IPS-NIHi11 (cell line): ENCODE measurements around the gene NAA40.

Experiments
- DNase-seq: peaks from one replicate; pipeline ENCODE4 v3.0.0; 2012; ENCODE audit warnings: mixed read lengths, low spot score

NAA40 gene

DNA sequence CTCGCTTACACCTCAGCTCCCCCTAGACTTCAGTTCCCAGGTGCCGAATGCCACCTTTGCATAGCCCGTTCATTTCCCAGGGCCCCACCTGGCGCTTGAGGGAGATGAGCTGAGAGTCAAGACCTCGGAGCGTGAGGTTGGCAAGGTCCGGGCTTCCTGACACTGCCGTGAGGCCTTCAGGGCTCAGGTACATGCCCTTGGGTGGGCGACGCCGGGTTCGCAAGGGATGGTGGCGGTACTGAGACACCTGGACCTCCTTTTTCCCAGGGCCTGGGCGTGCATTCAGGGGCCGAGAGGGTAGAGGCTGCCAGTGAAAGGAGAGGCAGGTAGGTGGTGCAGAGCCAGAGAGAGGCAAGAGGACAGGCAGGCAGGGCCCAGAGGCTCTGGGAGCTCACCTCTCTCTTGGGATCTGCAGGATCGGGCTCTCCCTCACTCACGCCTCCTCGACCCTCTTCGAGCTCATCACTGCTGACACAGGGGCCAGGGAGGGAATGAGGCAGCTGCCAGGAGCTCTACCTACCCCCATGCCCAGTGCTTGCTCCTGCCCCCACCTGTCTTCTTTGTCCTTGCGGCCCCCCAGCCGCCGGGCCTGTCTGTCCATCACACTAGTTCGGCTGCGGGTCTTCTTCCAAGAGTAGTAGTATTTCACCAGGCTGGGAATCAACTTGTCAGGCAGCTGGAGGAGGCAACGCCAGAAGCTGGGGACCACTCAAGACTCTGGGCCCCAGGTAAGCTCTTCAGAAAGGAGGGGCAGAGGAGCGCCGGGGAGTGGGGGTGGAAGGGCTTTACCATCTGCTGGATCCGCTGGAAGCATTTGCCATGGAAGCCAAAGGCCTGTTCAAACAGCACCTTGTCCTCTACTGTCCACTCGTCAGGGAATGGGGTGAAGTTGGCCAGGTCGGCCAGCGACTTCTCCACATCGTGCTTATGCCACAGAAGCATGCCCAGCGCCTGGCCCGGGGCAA, 24.7 kb upstream of the NAA40 start:
- DNase-seq, result no peak

DNA sequence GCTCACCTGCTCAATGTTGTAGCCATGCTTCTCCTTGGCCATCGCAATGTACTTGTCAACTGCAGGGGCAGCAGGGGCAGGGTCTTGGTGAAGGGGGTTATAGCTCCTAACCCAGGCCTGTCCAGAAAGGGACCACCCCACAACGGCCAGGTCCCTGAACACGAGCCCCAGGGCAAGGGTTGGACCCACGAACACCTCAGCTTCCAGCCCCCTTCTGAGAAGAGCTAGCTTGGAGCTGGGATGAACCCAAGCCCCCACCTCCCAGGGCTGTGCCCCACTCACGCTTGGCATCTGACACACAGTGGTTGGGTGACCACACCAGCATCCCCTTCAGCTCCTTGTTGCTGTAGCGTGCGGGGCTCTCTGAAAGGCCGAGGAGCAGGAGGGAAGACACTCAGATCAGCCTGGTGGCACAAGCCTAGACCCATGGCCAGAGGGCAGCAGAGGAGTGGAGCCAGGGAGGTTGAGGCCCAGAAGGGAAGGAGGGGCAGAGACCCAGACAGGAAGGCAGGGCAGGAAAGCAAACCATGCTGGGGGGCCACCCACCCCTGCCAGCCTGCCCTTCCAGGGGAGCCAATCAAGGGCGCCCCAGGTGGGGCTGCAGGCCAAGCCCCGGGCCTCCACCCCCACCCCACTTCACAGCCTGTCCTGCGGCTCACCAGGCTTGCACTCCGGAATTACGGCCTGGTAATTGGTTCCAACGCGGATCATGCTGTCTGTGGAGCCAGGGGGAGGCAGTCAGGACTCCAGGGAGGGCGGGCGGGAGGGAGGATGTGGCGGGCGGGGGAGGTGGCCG, 23.7 kb upstream of the NAA40 start:
- DNase-seq, result no peak

DNA sequence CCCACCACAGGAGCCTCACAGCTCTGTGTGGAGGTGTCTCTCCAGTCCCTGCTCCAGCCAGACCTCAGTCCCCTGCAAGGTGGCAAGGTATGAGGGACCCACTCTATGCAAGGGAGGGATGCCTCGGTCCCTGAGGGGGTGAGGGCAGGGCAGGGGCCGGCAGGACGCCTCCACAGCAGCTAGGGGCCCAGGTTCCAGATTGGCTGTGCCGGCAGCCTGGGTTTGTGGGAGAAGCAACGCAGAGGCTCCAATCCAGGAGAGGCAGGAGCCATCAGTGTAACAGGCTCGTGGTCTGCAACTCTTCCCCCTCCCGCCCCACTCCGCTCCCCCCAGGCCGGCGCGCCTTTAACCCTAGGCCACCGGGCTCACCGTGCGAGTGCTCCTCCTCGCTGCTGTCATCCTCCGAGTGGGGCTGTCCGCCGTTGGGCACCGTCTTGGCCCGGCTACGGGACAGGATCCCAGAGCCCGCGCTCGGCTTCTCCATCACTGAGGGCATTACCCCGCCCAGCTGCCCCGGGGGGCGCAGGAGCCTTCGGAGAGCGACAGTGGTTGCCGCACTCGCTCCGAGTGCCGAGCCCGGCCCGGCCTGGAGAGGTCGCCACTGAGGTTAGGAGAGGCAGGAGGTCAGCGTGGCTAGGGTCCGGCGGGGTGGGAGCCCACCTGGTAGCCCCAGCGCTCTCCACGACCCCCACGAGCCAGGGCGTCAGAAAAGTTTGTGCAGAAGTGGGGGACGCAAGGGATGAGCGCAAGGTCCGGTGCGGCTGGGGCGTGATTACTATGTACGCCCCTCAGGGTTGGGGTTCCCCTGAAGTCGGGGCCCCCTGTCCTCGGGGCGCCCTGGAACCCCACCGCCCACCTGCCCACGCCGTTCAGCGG, 22.6 kb upstream of the NAA40 start:
- peak; percentile 91 for DNase-seq

DNA sequence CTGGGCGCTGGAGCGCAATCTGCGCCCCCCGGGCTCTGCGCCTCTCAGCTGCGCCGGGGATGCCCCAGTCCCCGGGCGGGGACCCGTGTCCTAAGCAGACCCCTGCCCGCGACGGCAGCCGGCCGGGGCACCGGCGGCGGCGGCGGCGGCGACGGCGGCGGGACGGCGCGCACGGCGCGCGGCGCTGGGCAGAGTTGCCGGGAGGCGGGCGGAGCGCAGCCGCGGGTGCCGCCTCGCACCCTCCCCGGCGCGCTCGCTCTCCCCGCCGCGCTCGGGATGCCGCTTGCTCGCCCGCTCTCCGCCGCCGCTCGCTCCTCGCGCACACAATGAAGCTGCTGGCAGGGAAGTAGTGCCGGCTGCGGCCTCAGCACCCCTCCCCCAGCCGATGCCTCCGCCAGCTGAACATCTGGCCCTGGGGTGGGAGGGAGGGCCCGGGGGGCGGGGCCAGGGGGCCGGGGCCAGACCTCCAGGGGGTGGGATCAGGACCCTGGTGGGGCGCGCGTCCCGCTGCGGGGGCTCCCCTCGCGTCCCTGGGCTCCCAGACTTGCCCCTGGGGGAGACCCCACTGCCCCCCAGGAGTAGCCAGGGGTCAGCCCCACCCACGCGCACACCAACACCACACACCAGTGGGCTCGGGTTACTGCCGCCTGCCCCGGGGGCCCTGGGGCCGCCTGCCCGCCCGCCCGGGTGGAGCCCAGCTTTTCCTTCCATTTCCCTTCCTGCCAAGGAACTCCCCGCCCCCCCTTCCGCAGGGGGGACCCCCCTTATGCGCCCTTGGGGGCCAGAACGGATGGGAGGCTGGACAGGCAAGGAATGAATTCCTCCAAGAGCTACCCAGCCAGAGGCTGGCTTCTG, 21.7 kb upstream of the NAA40 start, which contains the start of gene RCOR2:
Gene RCOR2, minus strand, starts transcription at position 328 of the 855 bp plus-strand sequence. CDS start 708 bp downstream, outside the sequence.
- DNase-seq, result peak; percentile 89

DNA sequence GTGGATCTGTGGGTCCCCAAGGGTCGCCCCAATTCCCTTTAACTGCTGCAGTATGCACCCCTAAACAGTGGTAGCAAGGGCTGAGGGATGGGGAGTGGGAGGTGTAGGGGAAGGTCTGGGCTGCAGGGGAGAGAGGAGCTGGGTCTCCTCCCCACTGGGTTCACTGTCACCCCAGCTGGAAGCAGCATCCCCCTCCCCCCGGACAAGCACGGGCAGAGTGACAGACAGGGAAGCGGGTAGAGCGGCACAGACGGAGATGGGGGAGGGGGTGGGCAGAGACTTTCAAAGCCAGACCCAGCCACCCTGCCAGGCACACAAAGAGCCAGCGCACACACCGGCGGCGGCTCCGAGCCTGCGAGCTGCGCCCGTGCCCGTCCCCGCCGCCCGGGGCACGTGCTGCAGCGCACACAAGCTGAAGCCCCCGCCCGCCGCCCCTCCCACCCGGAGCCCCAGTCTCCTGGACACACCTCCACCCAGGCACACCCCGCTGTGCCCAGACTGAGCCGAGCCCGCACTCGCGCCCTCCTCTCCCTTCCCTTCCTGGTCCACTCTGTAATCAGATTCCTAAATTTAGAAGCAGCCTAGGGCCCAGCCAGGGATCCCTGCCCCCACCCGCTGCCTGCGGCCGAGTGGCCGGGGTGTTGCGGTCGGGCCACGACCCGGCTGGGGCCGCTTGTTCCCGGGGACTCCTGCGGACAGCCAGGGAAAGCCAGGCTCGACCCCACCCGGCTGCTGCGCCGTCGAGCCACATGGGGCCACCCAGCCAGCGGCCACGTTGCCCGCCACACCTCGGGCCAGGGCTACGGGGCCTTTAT, 20.9 kb upstream of the NAA40 start:
- peak; percentile 69 for DNase-seq

DNA sequence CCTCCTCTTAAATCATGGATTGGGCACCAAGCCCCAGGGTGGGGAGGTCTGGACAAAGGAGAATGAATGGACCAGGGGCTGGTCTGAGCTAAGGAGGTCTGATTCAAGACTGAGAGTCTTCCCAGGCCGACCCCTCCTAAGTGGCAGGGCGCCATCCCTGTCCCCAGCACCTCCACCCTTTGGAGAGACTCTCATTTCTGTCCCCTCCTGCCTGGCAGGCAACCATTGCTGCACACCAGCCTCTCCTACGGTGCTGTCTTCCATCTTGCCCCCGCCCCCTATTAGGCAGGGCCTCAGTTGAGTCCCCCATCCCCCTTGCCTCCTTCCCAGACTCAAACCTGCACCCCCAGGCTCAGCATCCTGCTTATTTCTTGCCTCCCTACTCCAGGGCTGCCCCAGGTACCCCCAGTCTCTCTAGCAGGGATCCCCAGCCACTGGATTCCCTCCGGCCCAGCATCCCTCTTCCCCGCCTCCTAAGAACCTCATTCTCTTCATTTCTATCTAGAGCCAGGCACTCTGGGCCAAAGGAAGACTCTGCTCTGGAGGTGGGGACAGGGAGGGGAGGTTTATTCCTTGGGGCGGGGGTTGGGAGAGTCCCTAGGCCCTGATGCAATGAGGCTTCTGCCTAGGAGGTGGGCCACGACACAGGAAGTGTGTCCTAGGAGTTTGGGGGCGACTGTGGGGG, 20.2 kb upstream of the NAA40 start:
- no peak for DNase-seq

DNA sequence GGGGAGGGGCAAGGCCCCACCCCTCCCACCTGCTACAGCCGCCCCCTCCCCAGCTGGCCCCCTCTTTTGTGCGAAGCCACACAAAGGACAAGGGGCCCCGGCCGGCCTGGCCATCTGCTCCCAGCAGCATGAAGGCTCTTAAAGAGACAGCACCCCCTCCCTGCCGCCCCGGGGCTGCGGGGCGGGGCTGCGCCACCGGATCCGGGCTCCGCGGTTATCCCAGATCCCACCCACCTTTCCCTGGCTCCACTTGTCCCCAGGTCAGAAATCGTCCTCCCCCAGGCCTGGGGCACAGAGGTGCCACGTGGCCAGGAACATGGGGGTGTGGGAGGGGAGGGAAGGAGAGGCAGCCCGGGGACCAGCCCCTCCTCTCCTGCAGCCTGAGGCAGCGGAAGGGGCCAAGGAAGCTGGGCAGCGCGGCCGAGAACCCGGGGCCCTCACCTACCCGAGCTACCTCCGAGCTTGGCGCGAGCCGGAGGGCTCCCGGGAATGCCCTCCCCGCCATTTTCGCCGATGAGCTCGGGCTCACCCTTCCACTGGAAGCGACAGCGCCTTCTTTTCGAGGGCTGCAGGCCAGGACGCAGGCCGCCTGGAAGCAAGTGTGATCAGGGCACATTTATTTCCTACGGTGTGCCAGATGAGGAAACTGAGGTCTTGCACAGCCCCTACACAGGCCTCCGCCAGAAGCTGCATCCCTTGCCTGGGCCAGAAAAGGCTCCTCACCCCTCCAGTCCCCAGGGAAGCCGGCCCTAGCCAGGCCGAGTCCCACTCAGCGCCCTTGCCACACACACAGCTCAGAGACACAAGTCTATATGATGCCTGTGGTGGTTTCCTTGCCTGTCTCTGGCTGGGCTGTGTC, 19.3 kb upstream of the NAA40 start:
- DNase-seq, result peak; percentile 75

DNA sequence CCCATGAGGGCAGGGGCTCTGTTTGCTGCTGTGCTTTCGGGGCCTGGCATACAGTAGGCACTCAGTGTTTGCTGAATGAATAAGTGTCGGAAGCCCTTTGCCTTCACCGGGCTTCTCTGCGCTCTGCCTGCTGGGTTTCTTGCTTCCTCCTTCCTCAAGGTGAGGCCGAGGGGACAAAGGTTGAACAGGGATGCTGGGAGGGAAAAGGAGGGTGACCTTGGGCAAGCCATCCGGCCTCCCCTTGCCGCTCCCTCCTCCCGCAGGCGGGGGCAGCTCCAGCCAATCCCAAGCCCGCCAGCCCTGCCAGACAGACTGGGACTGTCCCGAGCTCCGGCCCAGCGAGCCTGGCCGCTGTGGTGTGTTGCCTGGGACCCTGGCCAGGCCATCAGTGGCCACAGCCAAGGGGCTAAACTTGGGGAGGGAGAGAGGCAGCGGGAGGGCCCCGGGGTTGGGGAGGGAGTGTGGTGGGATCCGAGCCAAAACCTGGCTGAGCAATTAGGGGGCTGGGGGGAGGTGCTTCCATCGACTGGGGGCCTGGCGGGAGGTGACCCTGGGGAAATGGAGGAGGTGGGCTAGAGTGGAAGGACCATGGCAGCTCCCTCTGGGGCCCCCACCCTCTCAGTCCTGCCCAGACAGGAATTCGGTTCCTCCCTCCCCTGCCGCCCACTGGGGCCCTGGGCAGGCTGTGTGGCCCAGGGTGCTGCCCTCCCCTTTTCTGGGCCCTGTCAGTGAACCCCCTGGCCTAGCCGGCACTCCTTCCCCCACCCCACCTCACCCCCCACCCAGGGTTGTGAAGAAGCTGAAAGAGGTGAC, 18.5 kb upstream of the NAA40 start:
- peak; percentile 77 for DNase-seq

DNA sequence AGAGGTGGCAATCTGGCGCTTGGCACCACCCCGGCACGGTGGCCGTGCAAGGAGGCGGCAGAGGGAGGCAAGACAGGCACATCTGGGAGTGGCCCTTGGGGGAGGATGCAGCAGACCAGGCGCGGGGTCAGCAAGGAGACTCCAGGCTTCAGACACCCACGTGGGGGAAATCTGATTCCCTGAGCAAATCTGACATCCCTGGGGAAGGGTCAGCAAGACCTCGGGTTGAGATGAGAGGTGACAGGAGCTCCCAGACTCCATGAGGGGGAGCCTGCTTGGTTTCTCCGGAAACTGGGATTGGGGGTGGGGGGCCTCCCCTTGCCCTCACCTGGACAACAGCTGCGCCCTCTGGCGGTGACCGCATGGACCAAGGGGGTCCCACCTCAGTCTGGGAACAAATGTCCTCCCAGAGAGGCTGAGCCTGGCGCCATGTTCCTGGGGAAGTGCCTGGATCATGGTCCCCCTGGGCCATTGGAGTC, 17.8 kb upstream of the NAA40 start:
- peak; percentile 83 for DNase-seq

DNA sequence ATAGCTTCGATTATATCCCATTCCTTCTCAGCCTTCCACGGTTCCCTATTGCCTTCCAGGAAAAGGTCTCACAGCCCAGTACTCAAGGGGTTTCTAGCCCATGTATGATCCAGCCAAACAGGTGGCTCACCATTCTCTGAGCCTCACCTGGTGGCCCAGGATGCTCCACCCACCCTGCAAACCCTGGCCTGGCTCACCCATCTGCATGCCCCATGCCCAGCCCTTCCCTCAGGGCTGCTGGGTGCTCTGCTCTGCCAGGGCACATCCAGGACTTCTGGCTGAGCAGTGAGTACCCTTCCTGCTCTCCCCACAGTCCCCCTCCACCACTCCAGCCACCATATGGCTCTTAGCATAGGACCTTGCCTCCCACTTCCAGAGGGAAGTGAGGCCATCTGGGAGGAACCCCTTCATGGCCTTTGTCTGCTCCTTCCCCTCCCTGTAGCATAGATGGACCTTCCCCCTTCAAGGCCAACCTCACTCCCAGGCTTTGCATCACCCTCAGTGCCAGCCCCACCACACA, 16.1 kb upstream of the NAA40 start:
- no peak for DNase-seq

DNA sequence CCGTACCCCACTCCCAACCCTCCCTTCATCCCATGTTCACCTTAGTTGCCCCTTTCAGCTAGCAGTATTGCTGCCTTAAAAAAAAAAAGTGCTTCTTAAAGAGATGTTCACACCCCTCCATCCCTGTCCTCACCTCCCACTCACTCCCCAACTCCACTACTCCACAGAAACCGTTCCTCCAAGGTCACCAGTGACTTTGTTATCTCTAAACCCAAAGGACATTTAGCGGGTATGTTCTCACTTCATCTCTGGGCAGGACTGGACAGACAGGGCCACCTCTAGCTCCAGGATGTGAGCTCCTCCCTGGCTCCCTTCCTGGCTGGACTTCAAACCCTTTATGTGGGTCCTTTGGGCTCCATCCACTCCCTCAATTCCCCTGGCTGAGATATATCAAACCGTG, 15.5 kb upstream of the NAA40 start:
- no peak for DNase-seq

DNA sequence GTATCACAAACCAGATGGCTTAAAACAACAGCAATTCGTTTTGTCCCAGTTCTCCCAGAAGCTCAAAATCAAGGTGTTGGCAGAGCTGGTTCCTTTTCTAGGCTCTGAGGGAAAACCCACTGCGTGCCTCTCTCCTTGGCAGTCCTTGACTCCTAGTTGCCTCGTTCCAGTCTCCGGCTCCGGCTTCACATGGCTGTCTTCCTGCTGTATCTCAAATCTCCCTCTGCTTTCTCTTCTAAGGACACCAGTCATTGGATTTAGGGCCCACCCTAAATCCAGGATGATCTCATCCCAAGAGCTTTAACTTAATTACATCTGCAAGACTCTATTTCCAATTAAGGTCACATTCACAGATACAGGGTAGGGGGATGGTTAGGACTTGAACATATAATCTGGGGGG, 9.2 kb upstream of the NAA40 start:
- no peak for DNase-seq

DNA sequence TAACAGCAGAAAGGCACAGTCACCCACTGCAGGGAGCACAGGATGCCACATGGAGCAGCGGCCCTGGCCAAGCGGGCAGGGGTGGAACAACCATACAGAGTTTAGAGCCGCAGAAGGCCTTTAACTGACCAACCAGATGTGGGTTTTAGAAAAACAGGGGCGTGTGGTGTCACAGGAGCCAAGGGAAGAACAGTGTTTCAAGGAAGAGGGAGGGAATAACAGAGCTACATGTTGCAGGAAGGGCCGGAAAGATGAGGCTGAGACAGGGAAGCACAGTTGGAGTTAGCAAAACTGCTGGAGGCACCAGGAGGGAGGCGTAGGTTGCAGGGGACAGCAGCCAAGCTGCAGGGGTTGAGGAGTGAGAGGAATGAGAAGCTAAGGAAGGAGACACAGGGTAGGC, 7.8 kb upstream of the NAA40 start:
- no peak for DNase-seq

DNA sequence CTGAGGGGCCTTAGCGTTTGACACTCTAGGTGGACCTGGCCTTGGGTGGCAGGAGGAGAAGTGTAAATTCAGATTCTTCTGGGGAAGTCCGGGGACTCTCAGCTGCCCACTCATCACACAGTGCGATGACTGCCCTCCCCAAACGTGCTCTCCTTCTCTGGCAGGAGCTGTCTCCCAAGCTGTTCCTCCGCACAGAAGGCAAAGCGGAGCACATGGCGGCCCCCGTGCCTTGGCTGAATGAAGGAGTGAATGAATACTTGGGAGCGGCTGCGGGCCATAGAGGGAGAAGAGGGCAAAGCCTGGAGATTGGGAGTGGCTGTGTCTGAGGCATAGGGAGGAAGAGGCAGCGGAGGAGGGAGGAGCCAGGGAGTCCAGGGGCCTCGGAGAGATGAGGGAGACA, 6.9 kb upstream of the NAA40 start:
- DNase-seq, result no peak

DNA sequence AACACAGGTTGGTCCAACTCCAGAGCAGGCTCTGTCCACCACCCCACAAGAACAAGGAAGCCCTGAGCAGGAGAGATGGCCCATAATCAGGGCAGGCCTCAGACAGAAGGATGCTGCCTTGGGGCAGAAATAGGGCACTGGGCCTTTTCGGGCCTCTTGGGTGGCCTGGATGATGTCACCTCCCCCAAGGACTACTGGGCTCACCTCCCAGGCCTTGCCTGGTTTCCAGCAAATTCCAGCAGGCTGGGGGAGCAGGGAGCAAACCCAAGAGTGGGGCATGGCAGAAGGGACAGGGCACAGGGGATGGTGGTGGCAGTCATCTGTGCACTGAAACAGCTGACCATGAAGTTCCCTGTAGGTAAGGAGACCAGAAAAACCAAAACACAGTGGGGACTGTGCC, 5.3 kb upstream of the NAA40 start:
- DNase-seq, result no peak

DNA sequence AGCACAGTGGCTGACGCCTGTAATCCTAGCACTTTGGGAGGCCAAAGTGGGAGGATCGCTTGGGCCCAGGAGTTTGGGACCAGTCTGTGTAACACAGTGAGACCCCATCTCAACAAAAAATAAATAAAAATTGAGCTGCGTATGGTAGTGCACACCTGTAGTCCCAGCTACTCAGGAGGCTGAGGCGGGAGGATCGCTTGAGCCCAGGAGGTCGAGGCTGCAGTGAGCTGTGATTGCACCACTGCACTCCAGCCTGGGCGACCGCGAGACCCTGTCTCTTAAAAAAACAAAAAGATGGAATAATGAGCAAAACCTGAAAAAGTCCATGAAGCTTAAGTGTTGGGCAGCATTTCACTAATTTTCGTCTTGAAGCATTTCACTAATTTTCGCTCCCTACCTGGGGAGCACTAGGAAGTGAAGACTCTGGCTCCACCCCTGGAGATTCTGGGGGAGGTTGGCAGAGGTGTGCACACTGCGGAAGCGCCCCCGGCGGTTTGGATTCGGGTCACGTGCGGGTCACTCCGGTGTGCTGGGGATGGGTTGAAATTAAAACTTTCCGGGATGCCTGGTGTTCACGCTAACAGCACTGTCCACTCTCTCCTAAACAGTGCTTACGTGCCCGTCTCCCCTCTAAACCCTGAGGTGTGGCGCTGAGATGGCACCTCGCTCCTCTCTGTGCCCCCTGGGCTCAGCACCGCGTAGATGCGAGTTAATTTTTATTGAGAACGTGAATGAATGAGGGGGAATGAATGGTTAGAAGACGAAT, 906 bp upstream of the NAA40 start:
- peak; percentile 62 for DNase-seq
